OCI-LY1 (cell line): Measurements from ENCODE around the gene MLXIPL.

Source experiments
- H2AFZ ChIP-seq: fragments of 200-600 bp; sonication (generic), shearing (Covaris generic); 2 replicates; pipeline ENCODE4 v1.6.0; 2014; ENCODE audit warnings: antibody characterized with exemption, mild to moderate bottlenecking, low read length
- H3F3A ChIP-seq: fragments of 200-600 bp; sonication (generic), shearing (Covaris generic); 2 replicates; pipeline ENCODE4 v1.6.0; 2014; ENCODE audit warnings: mild to moderate bottlenecking, antibody characterized with exemption, low read length, moderate library complexity; ENCODE audit not compliant: insufficient read depth
- H3K27ac ChIP-seq: fragments of 200-600 bp; sonication (generic); 2 replicates; pipeline ENCODE4 v1.5.1; 2014; ENCODE audit warnings: low read length, mixed run types, mild to moderate bottlenecking, low read depth; ENCODE audit not compliant: poor library complexity, severe bottlenecking
- H3K27me3 ChIP-seq: fragments of 200-600 bp; sonication (generic); 2 replicates; pipeline ENCODE4 v1.6.0; 2014; ENCODE audit warnings: antibody characterized with exemption, mild to moderate bottlenecking, low read length, moderate library complexity; ENCODE audit not compliant: insufficient read depth
- H3K36me3 ChIP-seq: fragments of 200-600 bp; sonication (generic); 2 replicates; pipeline ENCODE4 v1.6.1; 2014; ENCODE audit warnings: mild to moderate bottlenecking, antibody characterized with exemption, low read length, moderate library complexity, mixed read lengths; ENCODE audit not compliant: insufficient read depth
- H3K4me1 ChIP-seq: fragments of 200-600 bp; sonication (generic); 2 replicates; pipeline ENCODE4 v1.5.1; 2014; ENCODE audit warnings: mild to moderate bottlenecking, low read length, moderate library complexity; ENCODE audit not compliant: insufficient read depth, severe bottlenecking
- H3K4me2 ChIP-seq: fragments of 200-600 bp; sonication (generic), shearing (Covaris generic); 2 replicates; pipeline ENCODE4 v1.6.1; 2014; ENCODE audit warnings: low read length
- H3K4me3 ChIP-seq: fragments of 200-600 bp; sonication (generic); 2 replicates; pipeline ENCODE4 v1.5.1; 2014; ENCODE audit warnings: low read length, low read depth, mild to moderate bottlenecking, mixed read lengths; ENCODE audit not compliant: poor library complexity, severe bottlenecking
- H3K79me2 ChIP-seq: fragments of 200-600 bp; shearing (Covaris generic); 2 replicates; pipeline ENCODE4 v1.6.1; 2016; ENCODE audit warnings: mixed run types, low read length, mixed read lengths; ENCODE audit not compliant: insufficient read depth
- H3K9ac ChIP-seq: fragments of 200-600 bp; sonication (generic), shearing (Covaris generic); 2 replicates; pipeline ENCODE4 v1.6.1; 2014; ENCODE audit warnings: mild to moderate bottlenecking, low read length, mixed read lengths
- H3K9me2 ChIP-seq: fragments of 200-600 bp; sonication (generic), shearing (Covaris generic); 2 replicates; pipeline ENCODE4 v1.6.1; 2014; ENCODE audit warnings: low read depth, mild to moderate bottlenecking, low read length, mixed read lengths
- H3K9me3 ChIP-seq: fragments of 200-600 bp; shearing (Covaris generic); 2 replicates; pipeline ENCODE4 v1.6.1; 2014; ENCODE audit warnings: low read length, mixed read lengths
- H4K20me1 ChIP-seq: fragments of 200-600 bp; sonication (generic), shearing (Covaris generic); 2 replicates; pipeline ENCODE4 v1.6.0; 2016; ENCODE audit warnings: mild to moderate bottlenecking, low read length; ENCODE audit not compliant: insufficient read depth
- CTCF ChIP-seq: fragments of 200-600 bp; sonication (generic), shearing (Covaris generic); IDR thresholded peaks from 2 replicates; pipeline ENCODE4 v1.5.1; 2017; ENCODE audit warnings: mild to moderate bottlenecking, antibody characterized with exemption, low read length, moderate library complexity, mixed read lengths
- EZH2 ChIP-seq: fragments of 200-600 bp; sonication (generic), shearing (Covaris generic); IDR thresholded peaks from 2 replicates; pipeline ENCODE4 v1.8.0; 2017; ENCODE audit warnings: borderline replicate concordance, mixed run types, mild to moderate bottlenecking, antibody characterized with exemption, low read length, moderate library complexity, mixed read lengths

MLXIPL gene

GRCh38 chr7:73624669-73625001 lies 313 bp upstream of the MLXIPL start:
- Histone ChIP-seq H3K4me1 (no peaks in the 10 kb centered on the region), H2AFZ (no peak overlapping the region), H3K4me2 (no peak overlapping the region), H4K20me1 (no peaks in the 10 kb centered on the region), H3K36me3 (no peaks in the 10 kb centered on the region), H3K4me3 (no peak overlapping the region), H3K9me2 (no peaks in the 10 kb centered on the region), H3K27me3 (peaks cover 7% of the 10 kb centered on the region; the same call in 1 of the 2 replicates), H3K9me3 (no peaks in the 10 kb centered on the region), H3F3A (no peaks in the 10 kb centered on the region), H3K9ac (no peak overlapping the region), H3K79me2 (no peaks in the 10 kb centered on the region), H3K27ac (no peak overlapping the region)
- TF ChIP-seq EZH2, result no peak
- TF ChIP-seq CTCF, result no peak

- Histone ChIP-seq H3F3A (no peaks in the 10 kb centered on the region), H3K9me3 (no peaks in the 10 kb centered on the region), H3K4me1 (no peaks in the 10 kb centered on the region), H3K4me2 (no peak overlapping the region), H3K27me3 (peaks cover 7% of the 10 kb centered on the region; the same call in 1 of the 2 replicates), H3K27ac (no peak overlapping the region), H3K9me2 (no peaks in the 10 kb centered on the region), H3K9ac (no peak overlapping the region), H4K20me1 (no peaks in the 10 kb centered on the region), H3K79me2 (no peaks in the 10 kb centered on the region), H2AFZ (no peak overlapping the region), H3K4me3 (no peak overlapping the region), H3K36me3 (no peaks in the 10 kb centered on the region)
- TF ChIP-seq CTCF (no peak), EZH2 (no peak)
Measured at GRCh38 chr7:73622909-73623797, 1.2 kb downstream of the MLXIPL start.

GRCh38 chr7:73622527-73622908 lies 1.8 kb downstream of the MLXIPL start:
- no peaks in the 10 kb centered on the region for H4K20me1 ChIP-seq
- no peak overlapping the region for H3K27ac ChIP-seq
- H3K4me3 ChIP-seq, result no peak overlapping the region

More at GRCh38 chr7:73622527-73622908, 1.8 kb downstream of the MLXIPL start:
- Histone ChIP-seq H3K27me3 (peaks cover 1% of the 10 kb centered on the region; the same call in 1 of the 2 replicates), H3F3A (no peaks in the 10 kb centered on the region), H3K79me2 (no peaks in the 10 kb centered on the region), H3K9me3 (no peaks in the 10 kb centered on the region), H3K9ac (no peak overlapping the region), H3K4me1 (no peaks in the 10 kb centered on the region), H3K4me2 (no peak overlapping the region), H2AFZ (no peak overlapping the region), H3K36me3 (no peaks in the 10 kb centered on the region), H3K9me2 (no peaks in the 10 kb centered on the region)
- TF ChIP-seq EZH2, result no peak
- no peak for TF ChIP-seq CTCF
